Ishikawa (cell line): ENCODE results near the gene SLC31A2.

Experiments
- CREB1 ChIP-seq: IDR thresholded peaks from 2 replicates; pipeline ENCODE4 v1.6.1; 2012; ENCODE audit warnings: low read depth
- EGR1 ChIP-seq: IDR thresholded peaks from 2 replicates; pipeline ENCODE4 v1.6.1; 2012
- MAX ChIP-seq: IDR thresholded peaks from 2 replicates; pipeline ENCODE4 v1.6.1; 2012
- NFIC ChIP-seq: IDR thresholded peaks from 2 replicates; pipeline ENCODE4 v1.6.1; 2012
- REST ChIP-seq: IDR thresholded peaks from 2 replicates; pipeline ENCODE4 v1.6.1; 2012; ENCODE audit warnings: low read depth, mild to moderate bottlenecking
- TAF1 ChIP-seq: IDR thresholded peaks from 2 replicates; pipeline ENCODE4 v1.6.1; 2012; ENCODE audit warnings: low read depth, mild to moderate bottlenecking
- TEAD4 ChIP-seq: IDR thresholded peaks from 2 replicates; pipeline ENCODE4 v1.6.1; 2012
- USF1 ChIP-seq: IDR thresholded peaks from 2 replicates; pipeline ENCODE4 v1.6.1; 2012
- YY1 ChIP-seq: IDR thresholded peaks from 2 replicates; pipeline ENCODE4 v1.6.1; 2012; ENCODE audit warnings: low read depth

SLC31A2 gene

GRCh38 chr9:113210815-113211214 lies 60.0 kb downstream of the SLC31A2 start:
- TF ChIP-seq REST (no peak), TEAD4 (no peak), MAX (no peak), NFIC (no peak), CREB1 (no peak), EGR1 (no peak), USF1 (no peak), TAF1 (no peak), YY1 (no peak)
